ENCODE results near the gene ALDH9A1.
"Not testable (repeated sequence)": the region's sequence is repeated elsewhere in the genome, so short reads cannot be mapped to it uniquely, and the experiment has no call there.

ALDH9A1 gene

DNA sequence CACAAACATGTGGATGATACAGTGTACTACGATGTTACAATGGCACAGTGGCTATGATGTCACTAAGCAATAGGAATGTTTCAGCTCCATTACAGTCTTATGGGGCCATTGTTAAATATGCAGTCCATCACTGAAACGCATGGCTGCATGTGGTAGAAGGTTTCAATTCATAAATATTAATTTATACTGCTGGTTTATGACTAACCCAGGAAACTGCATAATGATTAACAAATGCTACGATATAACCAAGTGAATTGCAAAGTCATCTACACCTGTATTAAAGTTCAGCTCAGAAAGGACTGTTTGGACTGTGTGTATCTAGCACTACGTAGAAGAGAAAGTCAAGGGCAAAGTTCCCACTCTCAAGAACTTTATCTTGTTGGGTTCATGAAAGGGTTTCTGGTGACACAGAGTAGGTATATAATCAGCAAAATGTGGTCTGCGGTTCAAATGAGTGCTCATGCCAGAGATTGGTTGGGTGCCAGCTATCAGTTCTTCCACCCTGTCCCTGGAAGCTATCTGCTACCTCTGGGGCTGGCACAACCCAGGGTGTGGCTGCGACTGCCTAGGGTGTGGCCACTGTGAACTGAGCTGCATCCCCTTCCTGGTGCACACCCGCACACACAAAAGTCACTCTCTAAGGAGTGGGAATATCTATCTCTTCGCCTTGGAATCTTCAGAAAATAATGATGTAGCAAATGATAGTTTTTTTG lies 52.6 kb downstream of the ALDH9A1 start:
- DNase-seq (ENCODE audit: low read depth) = no peak

DNA sequence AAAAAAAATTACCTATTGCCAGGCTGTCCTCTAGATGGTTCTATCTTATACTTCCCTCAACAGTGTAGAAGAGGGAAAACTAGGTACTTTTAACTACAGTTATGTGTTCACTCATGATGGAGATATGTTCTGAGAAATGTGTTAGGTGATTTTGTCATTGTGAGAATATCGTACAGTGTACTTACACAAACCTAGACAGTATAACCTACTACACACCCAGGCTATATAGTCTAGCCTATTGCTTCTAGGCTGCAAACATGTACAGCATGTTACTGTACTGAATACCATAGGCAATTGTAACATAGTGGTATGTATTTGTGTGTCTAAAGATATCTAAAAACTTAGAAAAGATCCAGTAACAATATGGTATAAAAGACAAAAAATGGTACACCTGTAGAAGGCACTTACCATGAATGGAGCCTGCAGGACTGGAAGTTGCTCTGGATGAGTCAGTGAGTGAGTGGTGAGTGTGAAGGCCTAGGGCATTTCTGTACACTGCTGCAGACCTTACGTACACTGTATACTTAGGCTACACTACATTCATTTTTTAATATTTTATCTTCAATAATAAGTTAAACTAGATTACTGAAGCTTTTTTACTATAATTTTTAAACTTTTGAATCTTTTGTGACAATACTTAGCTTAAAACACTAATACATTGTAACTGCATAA lies 54.2 kb downstream of the ALDH9A1 start:
- DNase-seq (ENCODE audit: low read depth) = no peak

DNA sequence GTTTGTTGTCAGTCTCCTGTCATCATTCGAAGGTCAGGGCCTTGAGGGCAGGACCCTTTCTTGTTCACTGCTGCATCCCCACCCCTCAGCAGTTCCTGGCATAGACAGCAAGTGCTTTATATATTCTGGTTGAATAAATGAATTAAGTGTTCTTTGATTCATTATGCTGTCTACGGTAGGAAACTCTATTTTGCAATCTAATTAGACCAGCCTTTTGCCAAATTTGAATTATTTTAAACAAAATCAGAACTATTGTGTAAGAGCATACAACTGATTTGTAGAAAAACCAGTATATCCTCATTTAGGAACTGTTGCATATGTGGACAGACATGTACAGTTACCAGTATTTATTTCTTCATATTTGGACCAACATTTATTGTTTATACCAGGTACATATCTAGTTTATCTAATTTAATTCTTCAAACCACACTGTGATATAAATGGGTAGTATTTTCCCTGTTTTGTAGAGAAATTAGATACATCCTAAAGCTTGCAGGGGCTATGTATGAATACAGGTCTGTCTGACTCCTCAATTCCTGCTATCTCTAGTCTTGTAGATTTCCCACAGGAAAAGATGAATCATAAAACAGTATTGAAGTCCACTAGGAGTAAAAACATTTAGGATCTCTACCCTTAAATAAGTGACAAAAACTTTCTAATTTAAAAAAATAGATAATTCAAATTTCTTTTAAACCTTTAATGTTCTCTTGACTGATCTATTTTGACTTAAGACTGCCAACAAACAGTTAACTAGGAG lies 57.0 kb downstream of the ALDH9A1 start:
- DNase-seq (ENCODE audit: low read depth) = no peak

DNA sequence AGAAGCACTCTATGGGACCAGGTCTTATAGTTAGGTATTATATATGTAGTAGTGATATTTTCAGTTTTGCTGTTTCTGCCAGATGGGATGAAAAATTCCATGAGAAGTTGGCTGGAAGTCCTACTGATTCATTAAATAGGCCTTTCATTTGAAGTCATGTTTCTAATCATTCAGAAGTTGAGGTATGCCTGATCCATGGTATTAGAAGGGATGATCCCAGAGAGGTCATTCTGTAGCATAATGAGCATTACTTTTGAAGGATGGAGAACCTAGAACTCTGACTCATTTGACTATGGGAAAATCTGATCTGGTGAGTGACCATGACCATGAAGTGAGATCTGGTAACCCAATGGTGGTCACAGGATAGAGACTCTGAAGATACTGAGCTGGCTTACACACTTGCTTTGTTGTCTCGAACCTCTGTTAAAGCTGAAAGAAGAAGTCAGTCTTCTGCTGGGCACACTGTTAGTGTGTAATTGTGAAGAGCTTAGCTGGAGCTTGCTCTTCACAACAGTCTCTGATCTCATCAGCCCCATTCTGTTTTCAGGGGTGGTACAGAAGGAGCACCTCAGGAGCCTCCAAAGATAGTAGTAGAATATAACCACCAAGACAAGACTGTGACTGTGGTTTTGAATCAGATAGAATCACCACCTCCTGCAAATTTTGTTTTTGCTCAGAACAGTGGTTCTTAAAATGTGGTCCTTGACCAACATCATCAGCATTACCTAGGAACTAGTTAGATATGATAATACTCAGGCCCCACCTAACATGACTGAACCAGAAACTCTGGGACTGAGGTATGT lies 58.3 kb downstream of the ALDH9A1 start:
- DNase-seq (ENCODE audit: low read depth) = no peak

DNA sequence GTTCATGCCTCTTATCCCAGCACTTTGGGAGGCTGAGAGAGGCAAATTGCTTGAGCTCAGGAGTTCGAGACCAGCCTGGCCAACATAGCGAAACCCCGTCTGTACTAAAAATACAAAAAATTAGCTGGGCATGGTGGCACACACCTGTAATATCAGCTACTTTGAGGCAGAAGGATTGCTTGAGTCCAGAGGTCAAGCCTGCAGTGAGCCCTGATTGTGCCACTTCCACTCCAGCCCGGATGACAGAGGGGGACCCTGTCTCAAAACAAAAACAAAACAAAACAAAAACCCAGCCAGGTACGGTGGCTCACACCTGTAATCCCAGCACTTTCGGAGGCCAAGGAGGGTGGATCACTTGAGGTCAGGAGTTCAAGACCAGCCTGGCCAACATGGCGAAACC lies 60.2 kb downstream of the ALDH9A1 start:
- not testable (repeated sequence) for DNase-seq (ENCODE audit: low read depth)

DNA sequence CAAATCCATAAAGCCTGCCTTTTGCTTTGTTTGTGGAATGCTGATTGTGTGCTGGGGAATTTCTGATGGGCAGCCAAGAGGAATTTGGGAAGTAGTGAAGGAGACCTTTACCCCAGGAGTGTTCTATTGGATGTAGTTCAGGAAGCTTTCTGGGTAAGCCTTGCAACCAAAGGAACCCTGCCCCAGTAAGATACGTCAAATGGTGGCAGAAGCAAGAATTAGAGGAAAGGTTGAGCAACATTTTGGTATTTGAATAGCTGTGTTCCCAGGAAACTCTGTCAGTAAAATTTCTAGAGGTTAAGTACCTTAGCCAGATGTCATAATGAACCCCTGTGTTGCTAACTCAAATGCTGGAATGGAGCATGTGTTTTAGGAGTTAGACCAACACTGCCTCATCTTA lies 60.9 kb downstream of the ALDH9A1 start:
- DNase-seq (ENCODE audit: low read depth) = no peak

DNA sequence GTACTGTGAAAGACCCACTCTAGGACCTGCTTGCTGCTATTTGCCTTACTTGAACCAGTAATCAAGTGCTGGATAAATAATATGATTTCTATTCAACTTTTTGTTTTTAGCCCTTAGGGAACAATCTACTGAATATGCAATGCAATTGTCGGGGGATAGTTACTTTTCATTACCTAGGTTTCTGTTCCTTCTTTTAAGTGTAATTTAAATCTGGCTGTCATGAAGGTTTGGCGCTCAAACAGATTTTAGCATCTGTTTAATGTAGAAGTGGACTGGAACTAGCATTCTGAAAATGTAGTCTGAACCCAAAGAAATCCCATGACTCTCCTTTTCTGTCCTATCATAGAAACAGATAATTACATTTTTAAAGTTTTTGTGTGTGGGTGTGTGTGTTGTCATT lies 62.5 kb downstream of the ALDH9A1 start:
- DNase-seq (ENCODE audit: low read depth) = no peak

DNA sequence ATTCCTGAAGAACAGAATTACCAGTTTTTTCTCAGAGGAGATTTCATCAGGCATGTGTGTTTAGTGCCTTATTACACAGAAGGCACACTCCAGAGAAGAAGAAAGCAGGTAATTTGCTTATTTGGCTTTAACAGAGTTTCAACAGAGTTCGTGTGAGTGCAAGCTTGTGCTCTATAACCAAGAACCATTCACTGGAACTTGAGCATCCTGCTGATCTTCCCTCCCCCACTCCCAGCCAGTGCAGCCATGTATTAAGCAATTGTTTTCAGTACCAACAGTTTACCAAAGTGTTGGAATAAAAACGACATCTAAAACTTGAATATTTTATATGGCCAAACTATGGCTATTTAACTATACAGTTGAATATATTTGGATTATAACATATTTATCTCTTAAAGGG lies 63.0 kb downstream of the ALDH9A1 start:
- no peak for DNase-seq (ENCODE audit: low read depth)

DNA sequence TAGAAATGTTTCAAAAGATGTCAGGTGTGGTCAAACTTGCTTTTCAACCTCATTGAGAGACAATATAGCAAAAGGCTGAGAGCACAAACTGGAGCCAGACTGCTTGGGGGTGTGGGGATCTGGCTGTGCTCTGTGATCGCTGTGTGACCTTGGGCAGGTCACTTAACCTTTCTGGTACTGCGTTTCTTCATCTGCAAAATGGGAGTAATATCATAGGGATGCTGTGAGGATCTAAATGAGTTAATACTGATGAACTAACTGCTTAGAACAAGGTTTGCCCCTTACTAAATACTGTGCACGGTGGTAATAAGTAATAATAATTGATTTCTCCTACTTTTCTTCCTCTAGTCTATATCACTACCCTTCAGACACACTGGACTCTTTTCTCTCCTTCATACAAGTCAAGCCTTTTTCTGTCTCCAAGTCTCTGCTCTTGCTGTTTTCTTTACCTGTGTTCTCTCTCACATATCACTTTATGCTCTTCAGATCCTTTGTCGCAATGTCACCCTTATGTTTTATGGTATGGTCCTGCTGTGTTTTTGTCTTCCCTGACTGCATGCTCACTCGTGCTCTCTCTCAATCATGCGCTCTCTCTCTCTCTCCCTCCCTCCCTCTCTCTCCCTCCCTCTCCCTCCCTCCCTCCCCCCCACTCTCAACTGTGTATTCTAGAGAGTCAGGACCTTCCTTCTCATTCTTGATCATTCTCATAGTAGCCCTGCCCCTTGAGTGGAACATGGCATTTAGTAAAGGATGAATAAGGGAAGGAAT lies 64.0 kb downstream of the ALDH9A1 start:
- no peak for DNase-seq (ENCODE audit: low read depth)

DNA sequence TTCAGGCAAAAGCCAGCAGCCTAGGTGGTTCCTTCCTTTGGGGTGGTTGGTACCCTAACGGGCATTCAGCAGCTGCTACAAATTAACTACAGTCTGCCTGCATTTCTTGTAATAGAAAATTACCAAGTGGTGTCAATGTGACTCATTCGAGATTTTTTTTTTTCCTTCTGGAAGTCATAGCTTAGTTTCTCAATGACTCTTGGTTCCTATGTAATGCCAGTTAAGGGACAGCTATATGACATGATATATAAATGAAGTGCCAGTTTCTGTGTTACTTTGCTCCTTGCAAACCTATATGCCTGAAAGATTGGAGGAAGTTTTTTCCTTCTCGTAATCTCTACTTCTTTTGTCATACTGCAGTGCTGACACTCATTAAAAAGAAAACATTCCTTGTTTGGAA lies 64.7 kb downstream of the ALDH9A1 start:
- DNase-seq (ENCODE audit: low read depth) = no peak

DNA sequence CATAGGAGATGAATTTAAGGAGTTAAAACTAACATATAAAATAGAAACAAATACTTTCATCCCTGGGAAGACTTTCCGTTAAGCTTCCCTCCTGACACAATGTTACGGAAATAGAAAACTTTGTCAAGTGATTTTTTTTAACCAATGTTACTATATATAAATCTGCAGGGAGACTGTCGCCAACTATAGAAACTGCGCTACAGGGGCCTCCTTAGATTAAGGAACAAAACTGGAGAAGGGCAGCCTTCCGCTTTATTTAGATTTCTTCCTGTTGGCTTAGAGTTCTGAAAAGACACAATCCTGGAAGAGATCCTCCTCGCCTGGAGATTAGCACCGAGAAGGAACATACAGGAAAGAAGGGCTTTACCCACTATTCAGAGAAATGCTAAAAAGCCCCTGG lies 65.9 kb downstream of the ALDH9A1 start:
- DNase-seq (ENCODE audit: low read depth) = no peak

DNA sequence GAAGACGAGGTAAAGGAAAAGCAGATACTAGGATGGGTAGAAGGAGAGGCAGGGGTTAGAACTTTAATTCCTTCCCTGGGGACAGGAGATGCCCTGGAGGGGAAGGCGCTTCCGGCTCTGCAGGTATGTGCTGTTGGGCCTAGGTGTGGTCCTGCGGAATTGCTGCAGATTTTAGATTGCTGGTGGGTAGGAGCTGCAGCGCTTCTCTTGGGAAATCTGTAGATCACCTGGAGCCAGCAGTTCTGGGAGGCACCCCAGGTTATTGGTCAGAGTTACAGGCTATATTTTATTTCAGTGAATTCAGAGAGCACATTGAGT lies 66.3 kb downstream of the ALDH9A1 start:
- no peak for DNase-seq (ENCODE audit: low read depth)

DNA sequence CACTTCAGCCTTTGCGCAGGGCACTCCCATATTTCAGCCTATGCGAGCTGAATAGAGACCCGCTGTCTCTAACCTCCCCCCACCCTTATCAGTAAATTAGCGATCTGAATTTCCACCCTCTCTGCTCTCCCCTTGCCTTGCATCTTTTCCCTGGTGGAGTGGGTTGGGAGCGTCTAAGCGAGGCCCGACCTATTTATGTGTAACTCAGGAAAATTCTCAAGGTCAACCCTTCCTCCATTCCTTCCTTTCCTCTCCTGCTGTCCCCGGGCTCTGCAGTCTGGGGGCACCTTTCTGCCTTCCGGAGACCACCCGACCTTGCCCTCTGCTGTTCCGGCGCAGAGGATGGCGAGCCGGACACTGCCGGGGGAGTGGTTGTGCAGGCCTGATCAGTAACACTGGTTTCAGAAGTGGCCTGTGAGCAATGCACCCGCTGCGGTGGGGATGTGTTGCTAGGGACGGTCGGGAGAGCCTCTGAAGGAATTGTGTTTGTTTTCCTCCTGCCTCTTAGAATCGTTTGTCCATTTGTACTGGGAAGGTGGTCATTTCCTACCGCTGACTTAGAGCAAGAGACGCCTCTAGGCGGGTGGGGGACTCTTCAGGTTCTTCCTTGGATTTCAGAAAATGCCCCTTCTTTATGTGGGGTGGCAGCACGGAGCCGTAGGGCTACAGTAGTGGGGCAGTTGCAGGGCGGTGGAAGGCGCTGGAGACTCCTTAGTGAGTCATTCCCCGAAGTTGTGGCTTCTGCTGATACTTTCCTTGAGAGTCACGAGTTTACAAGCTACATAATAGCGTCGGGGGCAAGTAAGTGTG lies 66.8 kb downstream of the ALDH9A1 start:
- DNase-seq (ENCODE audit: low read depth) = no peak

DNA sequence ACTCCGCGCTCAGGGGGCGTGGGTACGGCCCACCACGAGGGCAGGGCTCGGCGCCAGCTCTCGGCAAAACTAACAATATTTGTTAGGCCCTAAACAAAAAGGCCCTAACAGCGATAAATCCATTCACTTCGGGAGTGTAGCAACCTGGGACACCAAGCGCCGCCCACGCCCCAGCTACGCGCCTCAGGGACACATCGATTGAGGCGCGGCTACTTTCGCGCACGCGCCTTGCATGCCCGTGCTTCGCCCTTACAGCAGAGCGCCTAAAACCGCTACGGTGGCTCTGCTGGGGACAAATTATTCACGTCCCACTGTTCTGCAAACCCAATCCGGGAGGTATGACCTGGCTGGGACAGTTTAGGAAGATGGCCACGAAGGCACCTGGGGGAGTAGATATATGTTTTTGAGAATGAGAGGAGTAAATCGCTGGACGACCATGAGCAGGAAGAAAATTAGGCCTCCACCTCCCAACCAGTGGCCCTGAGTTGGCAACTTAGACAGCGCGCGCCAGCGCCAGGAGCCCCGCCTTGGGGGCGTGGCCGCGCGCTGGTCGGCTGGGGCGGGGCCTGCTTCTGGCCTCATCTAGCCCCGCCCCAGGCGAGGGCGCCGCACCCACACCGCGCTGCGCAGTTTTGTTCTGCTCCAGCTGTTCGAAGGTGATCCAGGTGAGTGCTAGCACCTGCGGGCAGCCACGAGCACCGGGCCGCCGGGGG lies 67.6 kb downstream of the ALDH9A1 start, which contains the start of gene MGST3:
MGST3 (plus strand) TSS at position 606 of the 713 bp plus-strand sequence. CDS start 18,614 bp downstream, outside the sequence.
- DNase-seq (ENCODE audit: low read depth) = peak; percentile 92

DNA sequence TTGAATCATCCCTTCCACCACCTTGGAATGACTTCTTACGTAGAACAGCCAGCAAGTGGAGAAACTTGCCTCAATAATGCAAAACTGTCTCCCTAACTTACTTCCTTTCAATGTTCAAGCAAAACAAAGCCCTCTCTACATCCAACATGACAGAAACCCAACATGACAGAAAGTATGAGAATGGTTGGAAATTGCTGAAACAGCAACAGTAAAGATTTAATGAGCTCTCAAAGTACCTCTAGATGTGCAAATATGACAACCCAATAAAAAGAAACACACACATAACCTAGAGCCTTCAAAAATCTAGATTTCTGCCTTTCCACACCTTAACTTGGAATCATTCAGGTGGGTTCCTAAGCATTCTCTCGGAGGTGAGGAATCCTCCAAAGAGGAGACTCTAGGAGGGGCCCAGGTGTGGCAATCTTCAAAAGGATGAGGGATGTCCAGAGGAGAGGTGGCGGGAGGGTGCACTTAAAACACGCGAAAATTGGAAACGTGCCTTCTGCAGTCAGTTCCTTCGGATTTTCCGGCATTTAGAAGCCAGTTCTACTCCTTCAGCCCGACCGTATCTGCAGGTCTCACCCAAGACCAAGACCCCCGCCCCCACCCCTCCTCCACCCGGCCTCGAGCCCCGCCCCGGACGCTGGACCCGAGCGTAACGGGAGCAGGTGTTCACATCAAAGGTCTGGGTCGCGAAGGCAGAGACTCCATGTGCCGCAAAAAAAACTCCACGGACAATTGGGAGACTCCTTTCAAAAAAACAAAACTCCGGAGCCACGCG lies 68.3 kb downstream of the ALDH9A1 start:
- DNase-seq (ENCODE audit: low read depth) = no peak

DNA sequence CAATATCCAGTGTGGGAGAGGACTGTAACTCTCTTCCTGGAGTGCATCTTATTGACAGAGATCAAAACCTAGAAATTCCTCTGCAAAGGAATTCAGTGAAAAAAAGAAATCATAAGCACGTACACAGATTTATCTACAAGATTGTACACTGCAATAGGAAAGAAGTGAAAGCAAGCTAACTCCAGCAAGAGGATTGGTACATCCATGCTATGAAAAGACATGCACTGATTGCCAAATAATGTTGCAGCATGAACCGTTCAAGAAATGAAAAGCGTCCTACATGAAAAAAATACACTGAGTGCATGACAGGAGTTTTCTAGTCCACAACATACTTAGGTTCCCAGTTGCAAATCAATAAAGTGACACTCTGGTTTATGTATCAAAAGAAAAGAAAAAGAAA lies 69.2 kb downstream of the ALDH9A1 start:
- DNase-seq (ENCODE audit: low read depth) = no peak

DNA sequence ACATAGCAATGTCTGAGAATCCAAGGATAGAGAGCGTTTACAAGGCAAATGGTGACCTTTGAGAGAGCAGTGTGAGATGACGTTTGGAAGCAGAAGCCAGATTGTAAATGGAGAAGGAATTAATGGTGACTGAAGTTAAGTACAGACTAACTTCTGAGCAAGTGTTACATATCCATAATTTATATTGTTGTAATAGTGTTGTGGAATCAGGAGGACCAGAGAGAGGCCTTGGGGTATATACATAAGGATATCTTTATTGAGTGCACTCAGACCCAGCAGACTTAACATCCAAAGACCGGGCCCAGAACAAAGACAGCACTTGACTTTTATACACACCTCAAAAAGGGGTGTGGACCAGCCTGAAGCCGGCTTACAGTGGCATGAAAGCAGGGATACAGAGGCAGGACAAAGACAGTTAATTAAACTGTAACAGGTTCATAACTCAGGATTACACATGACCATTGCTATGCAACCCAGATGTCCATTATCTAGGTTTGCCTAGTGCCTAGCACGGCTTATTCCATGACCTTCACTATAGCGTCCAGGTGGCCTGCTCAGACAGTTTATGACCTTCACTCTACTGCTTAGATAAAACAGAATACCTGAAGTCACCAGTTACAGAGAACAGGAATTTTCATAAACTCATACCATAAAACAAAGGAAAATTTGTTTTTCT lies 70.1 kb downstream of the ALDH9A1 start:
- DNase-seq (ENCODE audit: low read depth) = no peak

DNA sequence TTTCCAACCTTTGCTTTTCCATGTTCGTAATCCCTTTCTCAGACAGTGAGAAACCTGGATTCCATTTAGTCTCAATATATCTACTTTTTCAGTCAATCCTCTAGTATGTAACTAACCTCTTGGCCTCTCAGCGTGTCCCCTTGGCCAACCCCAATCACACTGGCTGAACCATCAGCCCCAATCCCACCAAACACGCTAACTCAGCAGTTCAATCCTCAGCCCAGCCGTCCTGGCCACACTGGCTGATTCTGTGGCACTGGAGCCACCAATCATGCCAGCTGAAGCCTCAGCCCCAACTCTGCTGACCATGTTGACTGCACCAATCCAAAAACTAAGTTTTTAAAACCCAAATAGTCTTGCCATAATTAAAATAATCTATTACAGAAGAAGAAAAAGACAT lies 73.9 kb downstream of the ALDH9A1 start:
- no peak for DNase-seq (ENCODE audit: low read depth)

DNA sequence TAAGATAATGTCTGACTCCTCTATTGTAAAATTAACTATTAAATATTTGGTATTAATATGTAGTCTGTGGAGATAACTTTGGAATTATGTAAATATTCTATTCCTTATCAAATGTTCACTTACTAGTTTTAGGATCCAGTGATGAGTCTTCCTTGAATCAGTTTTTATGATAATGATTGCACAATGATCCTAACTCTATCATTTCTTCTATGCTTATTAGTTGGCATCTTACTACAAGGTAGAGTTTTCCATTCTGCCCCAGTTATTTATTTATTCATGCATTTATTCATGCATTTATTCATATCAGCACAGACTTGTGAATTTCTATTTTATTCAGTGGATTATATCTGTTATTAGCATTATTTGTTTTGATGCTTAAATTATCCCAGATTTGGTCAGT lies 74.7 kb downstream of the ALDH9A1 start:
- DNase-seq (ENCODE audit: low read depth) = no peak
